HepG2 (cell line): ENCODE results near the gene ANKRD13D. TPM values are rescaled to one million over a fixed set of nuclear protein-coding genes. Genes with fewer than 3 reads are reported as not detected.

Experiments used
- ATF7 ChIP-seq, 2 experiments: fragments of 450-650 bp in 1 of 2; sonication (generic) in 1 of 2; formaldehyde crosslinking in 1 of 2; IDR thresholded peaks; 2 replicates each; pipeline versions ENCODE4 v1.4.0 to v1.6.1; 2016 to 2020; ENCODE audit warnings: antibody characterized with exemption in 1 of 2, mild to moderate bottlenecking in 1 of 2, missing genetic modification reagents in 1 of 2
- CBFB ChIP-seq: sonication (generic); formaldehyde crosslinking; IDR thresholded peaks from 2 replicates; pipeline ENCODE4 v1.4.0; 2020; ENCODE audit warnings: missing genetic modification reagents
- DMAP1 ChIP-seq: IDR thresholded peaks from 2 replicates; pipeline ENCODE4 v1.6.1; 2016
- DR1 ChIP-seq: sonication (generic); formaldehyde crosslinking; IDR thresholded peaks from 2 replicates; pipeline ENCODE4 v1.8.0; 2021; ENCODE audit warnings: mild to moderate bottlenecking, missing genetic modification reagents, inconsistent platforms
- HIVEP1 ChIP-seq: sonication (generic); formaldehyde crosslinking; IDR thresholded peaks from 2 replicates; pipeline ENCODE4 v1.4.0; 2020; ENCODE audit warnings: mild to moderate bottlenecking, missing genetic modification reagents
- HNRNPL ChIP-seq: fragments of 200-400 bp; formaldehyde crosslinking; IDR thresholded peaks from 2 replicates; pipeline ENCODE4 v1.6.1; 2017; ENCODE audit warnings: mild to moderate bottlenecking, low read depth, low read length
- HOXA3 ChIP-seq: sonication (generic); formaldehyde crosslinking; IDR thresholded peaks from 2 replicates; pipeline ENCODE4 v1.5.0; 2020; ENCODE audit warnings: missing genetic modification reagents
- PPARG ChIP-seq: conservative IDR thresholded peaks from 2 replicates; pipeline ENCODE4 v1.6.1; 2016; ENCODE audit warnings: missing biosample characterization, missing genetic modification reagents
- SIX4 ChIP-seq: sonication (generic); formaldehyde crosslinking; IDR thresholded peaks from 2 replicates; pipeline ENCODE4 v1.4.0; 2020; ENCODE audit warnings: missing genetic modification reagents
- STAG1 ChIP-seq: sonication (generic); formaldehyde crosslinking; IDR thresholded peaks from 2 replicates; pipeline ENCODE4 v1.4.0; 2020; ENCODE audit warnings: missing genetic modification reagents
- THAP11 ChIP-seq: IDR thresholded peaks from 2 replicates; pipeline ENCODE4 v1.6.1; 2016; ENCODE audit warnings: missing biosample characterization, missing genetic modification reagents
- ZFY ChIP-seq: sonication (generic); formaldehyde crosslinking; IDR thresholded peaks from 2 replicates; pipeline ENCODE4 v1.4.0; 2020; ENCODE audit warnings: missing genetic modification reagents
- ZNF121 ChIP-seq: sonication (generic); formaldehyde crosslinking; IDR thresholded peaks from 2 replicates; pipeline ENCODE4 v1.5.0; 2020; ENCODE audit warnings: mild to moderate bottlenecking, missing genetic modification reagents
- ZNF225 ChIP-seq: sonication (generic); formaldehyde crosslinking; IDR thresholded peaks from 2 replicates; pipeline ENCODE4 v1.4.0; 2020; ENCODE audit warnings: mild to moderate bottlenecking, missing genetic modification reagents
- ZNF441 ChIP-seq: sonication (generic); formaldehyde crosslinking; IDR thresholded peaks from 2 replicates; pipeline ENCODE4 v1.7.0; 2021; ENCODE audit warnings: missing genetic modification reagents, borderline replicate concordance
- ZNF607 ChIP-seq: sonication (generic); formaldehyde crosslinking; IDR thresholded peaks from 2 replicates; pipeline ENCODE4 v1.5.1; 2020; ENCODE audit warnings: missing genetic modification reagents, mild to moderate bottlenecking, borderline replicate concordance
- ZNF839 ChIP-seq: sonication (generic); formaldehyde crosslinking; IDR thresholded peaks from 2 replicates; pipeline ENCODE4 v1.4.0; 2020; ENCODE audit warnings: missing genetic modification reagents, mild to moderate bottlenecking, borderline replicate concordance
- ZSCAN22 ChIP-seq: sonication (generic); formaldehyde crosslinking; IDR thresholded peaks from 2 replicates; pipeline ENCODE4 v1.4.0; 2020; ENCODE audit warnings: mild to moderate bottlenecking, missing genetic modification reagents
- polyA plus RNA-seq, 8 experiments: library from polyadenylated mRNA; depleted of rRNA in 3 of 8; stranded (reverse) in 7 of 8; unstranded in 1 of 8; fragments of >200 nt; fragmentation: Illumina TruSeq in 4 of 8; extraction: Trizol in 4 of 8; gene quantifications; 2 replicates each; pipeline versions ENCODE4 v1.2.1 to v1.2.3, GENCODE V29; 2011 to 2016; ENCODE audit warnings: low read depth in 4 of 8, missing spikeins in 1 of 8, mixed read lengths in 1 of 8; ENCODE audit not compliant: insufficient read depth in 1 of 8
- total RNA-seq, 5 experiments: library from RNA; depleted of rRNA; stranded (reverse); fragments of >200 nt; fragmentation: Illumina TruSeq; extraction: Trizol; gene quantifications; 2 replicates each; pipeline ENCODE4 v1.2.3, GENCODE V29; 2016; ENCODE audit warnings: low read depth in 1 of 5
- TF ChIP-seq, protein P1 (sequence below): sonication (generic); formaldehyde crosslinking; IDR thresholded peaks from 2 replicates; pipeline ENCODE4 v1.4.0; 2020; ENCODE audit warnings: mild to moderate bottlenecking, missing genetic modification reagents
- TF ChIP-seq, protein P2 (sequence below): sonication (generic); formaldehyde crosslinking; IDR thresholded peaks from 2 replicates; pipeline ENCODE4 v1.4.0; 2020; ENCODE audit warnings: missing genetic modification reagents
- TF ChIP-seq, protein P3 (sequence below): sonication (generic); formaldehyde crosslinking; IDR thresholded peaks from 2 replicates; pipeline ENCODE4 v1.8.1; 2023; ENCODE audit warnings: missing genetic modification reagents, mild to moderate bottlenecking, borderline replicate concordance
- TF ChIP-seq, protein P4 (sequence below): sonication (generic); formaldehyde crosslinking; IDR thresholded peaks from 2 replicates; pipeline ENCODE4 v1.8.0; 2022; ENCODE audit warnings: mild to moderate bottlenecking, missing genetic modification reagents, moderate library complexity
- TF ChIP-seq, protein P5 (sequence below): sonication (generic); formaldehyde crosslinking; IDR thresholded peaks from 2 replicates; pipeline ENCODE4 v1.4.0; 2020; ENCODE audit warnings: mild to moderate bottlenecking, missing genetic modification reagents

ANKRD13D gene
- total and polyA plus RNA-seq, 2 of the 13 experiments (the other 11 are each of a cell fraction or from before 2014, with no cell fraction given): 18.6 to 27.3 TPM

DNA sequence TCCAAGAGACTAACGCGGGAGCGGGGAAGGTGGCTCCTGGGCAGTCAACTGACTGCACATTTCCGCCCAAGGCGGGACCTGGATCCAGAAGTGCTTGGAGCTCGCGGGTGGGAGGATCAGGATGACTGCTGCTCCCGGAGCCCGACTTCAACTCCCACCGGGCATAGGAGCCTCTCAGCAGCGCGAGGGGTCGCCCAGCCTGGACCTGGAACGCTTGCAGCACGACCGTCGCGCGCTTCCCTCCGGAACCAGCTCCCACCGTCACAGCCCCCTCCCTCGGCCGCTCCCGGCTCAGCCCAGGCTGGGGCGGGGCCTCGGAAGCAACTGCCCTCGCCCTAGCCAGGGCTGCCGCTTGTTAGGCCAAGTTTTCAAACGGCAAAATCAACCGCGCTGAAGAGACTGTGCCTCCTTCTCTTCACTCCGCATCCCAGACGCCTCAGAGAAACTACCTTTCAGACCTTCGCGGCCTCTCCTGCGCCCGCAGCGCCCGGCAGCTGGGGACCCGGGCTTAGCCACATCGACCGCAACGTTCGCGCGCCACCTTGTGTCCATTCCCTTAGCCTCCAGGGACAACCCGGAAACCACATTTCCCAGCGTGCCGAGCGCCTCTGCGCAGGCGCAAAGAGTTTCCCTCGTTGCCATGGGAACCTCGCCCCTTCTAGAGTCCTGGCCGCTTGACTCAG, 28.2 kb downstream of the ANKRD13D start (continued):
- TF ChIP-seq ZNF121 (CRISPR knock-in tag) (no peak), DMAP1 (peak; percentile 56), ATF7 (IDR thresholded peaks at IDR 0.05) (no peak), ATF7 (CRISPR knock-in tag; IDR thresholded peaks at IDR 0.05) (no peak), HIVEP1 (CRISPR knock-in tag) (peak; percentile 77; the same call in 1 of the 2 replicates), ZNF839 (CRISPR knock-in tag) (no peak; the same call in 1 of the 2 replicates), ZFY (CRISPR knock-in tag) (peak; percentile 83), SIX4 (CRISPR knock-in tag) (0 out of 2 replicates have a peak, but pooled peaks have one; percentile 17), PPARG (CRISPR knock-in tag) (0 out of 2 replicates have a peak, but pooled peaks have one; percentile 49), DR1 (CRISPR knock-in tag) (peak; percentile 59; the same call in 1 of the 2 replicates), ZNF607 (CRISPR knock-in tag) (peak; percentile 71; the same call in 1 of the 2 replicates), CBFB (peak; percentile 87), HOXA3 (peak; percentile 56; the same call in 1 of the 2 replicates), THAP11 (CRISPR knock-in tag) (peak; percentile 99), ZSCAN22 (CRISPR knock-in tag) (no peak), STAG1 (CRISPR knock-in tag) (peak; percentile 92), ZNF225 (CRISPR knock-in tag) (peak; percentile 54; the same call in 1 of the 2 replicates), HNRNPL (0 out of 2 replicates have a peak, but pooled peaks have one; percentile 21), ZNF441 (no peak; the same call in 1 of the 2 replicates)
- TF ChIP-seq, protein P1, sequence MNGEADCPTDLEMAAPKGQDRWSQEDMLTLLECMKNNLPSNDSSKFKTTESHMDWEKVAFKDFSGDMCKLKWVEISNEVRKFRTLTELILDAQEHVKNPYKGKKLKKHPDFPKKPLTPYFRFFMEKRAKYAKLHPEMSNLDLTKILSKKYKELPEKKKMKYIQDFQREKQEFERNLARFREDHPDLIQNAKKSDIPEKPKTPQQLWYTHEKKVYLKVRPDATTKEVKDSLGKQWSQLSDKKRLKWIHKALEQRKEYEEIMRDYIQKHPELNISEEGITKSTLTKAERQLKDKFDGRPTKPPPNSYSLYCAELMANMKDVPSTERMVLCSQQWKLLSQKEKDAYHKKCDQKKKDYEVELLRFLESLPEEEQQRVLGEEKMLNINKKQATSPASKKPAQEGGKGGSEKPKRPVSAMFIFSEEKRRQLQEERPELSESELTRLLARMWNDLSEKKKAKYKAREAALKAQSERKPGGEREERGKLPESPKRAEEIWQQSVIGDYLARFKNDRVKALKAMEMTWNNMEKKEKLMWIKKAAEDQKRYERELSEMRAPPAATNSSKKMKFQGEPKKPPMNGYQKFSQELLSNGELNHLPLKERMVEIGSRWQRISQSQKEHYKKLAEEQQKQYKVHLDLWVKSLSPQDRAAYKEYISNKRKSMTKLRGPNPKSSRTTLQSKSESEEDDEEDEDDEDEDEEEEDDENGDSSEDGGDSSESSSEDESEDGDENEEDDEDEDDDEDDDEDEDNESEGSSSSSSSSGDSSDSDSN (CRISPR knock-in tag): peak; percentile 81
- TF ChIP-seq, protein P2, sequence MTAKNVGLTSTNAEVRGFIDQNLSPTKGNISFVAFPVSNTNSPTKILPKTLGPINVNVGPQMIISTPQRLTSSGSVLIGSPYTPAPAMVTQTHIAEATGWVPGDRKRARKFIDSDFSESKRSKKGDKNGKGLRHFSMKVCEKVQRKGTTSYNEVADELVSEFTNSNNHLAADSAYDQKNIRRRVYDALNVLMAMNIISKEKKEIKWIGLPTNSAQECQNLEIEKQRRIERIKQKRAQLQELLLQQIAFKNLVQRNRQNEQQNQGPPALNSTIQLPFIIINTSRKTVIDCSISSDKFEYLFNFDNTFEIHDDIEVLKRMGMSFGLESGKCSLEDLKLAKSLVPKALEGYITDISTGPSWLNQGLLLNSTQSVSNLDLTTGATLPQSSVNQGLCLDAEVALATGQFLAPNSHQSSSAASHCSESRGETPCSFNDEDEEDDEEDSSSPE (CRISPR knock-in tag): peak; percentile 60; the same call in 1 of the 2 replicates
- TF ChIP-seq, protein P3, sequence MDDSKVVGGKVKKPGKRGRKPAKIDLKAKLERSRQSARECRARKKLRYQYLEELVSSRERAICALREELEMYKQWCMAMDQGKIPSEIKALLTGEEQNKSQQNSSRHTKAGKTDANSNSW (CRISPR knock-in tag): 0 out of 2 replicates have a peak, but pooled peaks have one; percentile 51
- TF ChIP-seq, protein P4, sequence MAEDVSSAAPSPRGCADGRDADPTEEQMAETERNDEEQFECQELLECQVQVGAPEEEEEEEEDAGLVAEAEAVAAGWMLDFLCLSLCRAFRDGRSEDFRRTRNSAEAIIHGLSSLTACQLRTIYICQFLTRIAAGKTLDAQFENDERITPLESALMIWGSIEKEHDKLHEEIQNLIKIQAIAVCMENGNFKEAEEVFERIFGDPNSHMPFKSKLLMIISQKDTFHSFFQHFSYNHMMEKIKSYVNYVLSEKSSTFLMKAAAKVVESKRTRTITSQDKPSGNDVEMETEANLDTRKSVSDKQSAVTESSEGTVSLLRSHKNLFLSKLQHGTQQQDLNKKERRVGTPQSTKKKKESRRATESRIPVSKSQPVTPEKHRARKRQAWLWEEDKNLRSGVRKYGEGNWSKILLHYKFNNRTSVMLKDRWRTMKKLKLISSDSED: no peak
- TF ChIP-seq, protein P5, sequence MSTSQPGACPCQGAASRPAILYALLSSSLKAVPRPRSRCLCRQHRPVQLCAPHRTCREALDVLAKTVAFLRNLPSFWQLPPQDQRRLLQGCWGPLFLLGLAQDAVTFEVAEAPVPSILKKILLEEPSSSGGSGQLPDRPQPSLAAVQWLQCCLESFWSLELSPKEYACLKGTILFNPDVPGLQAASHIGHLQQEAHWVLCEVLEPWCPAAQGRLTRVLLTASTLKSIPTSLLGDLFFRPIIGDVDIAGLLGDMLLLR (CRISPR knock-in tag): peak; percentile 77
